ENCODE results near the gene ZSWIM6. TPM values are rescaled to one million over a fixed set of nuclear protein-coding genes. Genes with fewer than 3 reads are reported as not detected.

ZSWIM6 gene
- total and polyA plus RNA-seq, 2 of the 4 experiments (the other 2 are of a cell fraction) = 10.8 to 14.1 TPM

DNA sequence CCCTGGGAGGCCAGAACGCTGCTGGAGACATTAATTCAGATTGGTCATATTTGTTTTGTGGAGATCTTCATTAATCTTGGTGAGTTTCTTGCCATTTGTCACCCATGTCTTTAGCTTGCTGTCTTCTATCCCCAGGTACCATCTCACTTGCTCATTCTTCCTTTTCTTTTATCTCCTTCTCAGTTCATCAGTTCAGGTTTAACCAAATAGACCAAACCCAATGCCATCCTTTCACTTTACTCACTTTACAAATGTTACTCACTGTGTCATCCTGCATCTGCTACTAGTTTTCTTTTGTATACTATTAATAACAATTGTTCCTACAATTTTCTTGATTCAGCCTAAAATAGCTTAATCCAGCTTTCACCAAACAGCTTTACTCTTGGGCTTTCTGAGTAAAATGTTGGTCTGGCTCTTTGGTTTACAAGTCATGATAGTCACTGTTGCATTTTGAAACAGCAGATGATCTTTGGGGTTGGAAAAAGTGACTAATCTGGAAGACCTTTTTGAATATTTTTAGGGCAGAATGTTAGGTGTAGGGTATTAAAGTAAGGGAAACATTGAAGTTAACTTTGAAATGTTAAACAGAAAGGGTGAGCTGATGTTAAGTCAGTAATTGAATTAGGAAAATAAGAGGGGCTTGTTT, 246.9 kb downstream of the ZSWIM6 start:
- no TSS peak for BruUV-seq (replicated peaks)
- ATAC-seq (ENCODE audit: low read depth) (no peak), DNase-seq (peak; percentile 19)
- Histone ChIP-seq H3K27ac (ENCODE audit: insufficient read depth, low read length) (no peak overlapping the region), H3K79me1 (ENCODE audit: low read depth in 1 of 2, low read length in 2 of 2) (no peaks in the 10 kb centered on the region), H4K8ac (ENCODE audit: low read depth in 2 of 2, low read length in 2 of 2) (no peak overlapping the region), H3K4me2 (ENCODE audit: low read depth, low read length) (no peak overlapping the region), H4K5ac (ENCODE audit: low read depth, low read length) (no peak overlapping the region), H3K9ac (ENCODE audit: low read depth, low read length) (no peak overlapping the region), H2BK20ac (ENCODE audit: low read depth, low read length) (no peak overlapping the region), H2BK5ac (ENCODE audit: low read depth, low read length, poor library complexity, severe bottlenecking) (no peak overlapping the region), H4K20me1 (ENCODE audit: insufficient read depth, low read length) (no peaks in the 10 kb centered on the region), H3K27me3 (ENCODE audit: control insufficient read depth, insufficient read depth, low read length) (peaks cover 4% of the 10 kb centered on the region; the same call in 1 of the 2 replicates), H2AK9ac (replicated peaks; ENCODE audit: low read depth, low read length, poor library complexity) (no peak overlapping the region), H3K23ac (ENCODE audit: low read depth, low read length) (no peak overlapping the region), H2BK15ac (ENCODE audit: low read depth, low read length) (no peak overlapping the region), H2AK5ac (ENCODE audit: low read depth, low read length) (no peak overlapping the region), H3K4me3 (ENCODE audit: insufficient read depth, low read depth, low read length) (no peak overlapping the region), H3K9me3 (ENCODE audit: control insufficient read depth, insufficient read depth, low read length) (no peaks in the 10 kb centered on the region), H3K4ac (ENCODE audit: low read depth, low read length) (no peak overlapping the region), H3K18ac (ENCODE audit: low read depth, low read length) (no peak overlapping the region), H3K4me1 (ENCODE audit: control insufficient read depth, insufficient read depth, low read length) (peaks cover 5% of the 10 kb centered on the region), H4K91ac (ENCODE audit: insufficient read depth, low read depth, low read length) (no peak overlapping the region), H3K56ac (ENCODE audit: extremely low read depth, insufficient read depth, low read length) (no peak overlapping the region), H3K14ac (replicated peaks; ENCODE audit: low read depth, low read length) (no peak overlapping the region), H2BK120ac (ENCODE audit: low read depth, low read length) (no peak overlapping the region), H3K9me1 (ENCODE audit: insufficient read depth, low read length) (peaks cover 3% of the 10 kb centered on the region), H2AFZ (replicated peaks; ENCODE audit: low read length, poor library complexity) (no peak overlapping the region), H3K36me3 (ENCODE audit: control insufficient read depth, insufficient read depth, low read length) (no peaks in the 10 kb centered on the region)
- POLR2A ChIA-PET (ENCODE audit: unreplicated experiment) = no interaction called here
- intact Hi-C loops (cut with micrococcal nuclease) = no loop called here
- TF ChIP-seq NFE2L2 (IDR thresholded peaks at IDR 0.05; ENCODE audit: low read depth, low read length) (no peak), SMC3 (IDR thresholded peaks at IDR 0.05; ENCODE audit: low read depth, low read length) (no peak), RFX5 (IDR thresholded peaks at IDR 0.05; ENCODE audit: low read depth, low read length) (no peak), FOS (IDR thresholded peaks at IDR 0.05; ENCODE audit: low read depth, low read length) (no peak), RAD21 (IDR thresholded peaks at IDR 0.05; ENCODE audit: low read length) (no peak), CEBPB (IDR thresholded peaks at IDR 0.05; ENCODE audit: low read depth, low read length) (no peak), MAZ (IDR thresholded peaks at IDR 0.05; ENCODE audit: borderline replicate concordance, low read depth, low read length) (no peak), MAFK (IDR thresholded peaks at IDR 0.05; ENCODE audit: low read depth, low read length) (no peak), BHLHE40 (IDR thresholded peaks at IDR 0.05; ENCODE audit: low read depth, low read length) (no peak)
- in situ Hi-C loops (cut with MboI; ENCODE audit: low sequenced_read_pairs) = no loop called here
- WGBS, 2 experiments (ENCODE audit: extremely low coverage in 2 of 2, insufficient read length in 1 of 2) = no CpG with 5 or more reads among the region's 1 CpG
- dilution Hi-C loops (cut with HindIII; ENCODE audit: low sequenced_read_pairs, unreplicated experiment) = no loop called here
- CTCF ChIA-PET = no interaction called here
